HL-60 (cell line): ENCODE measurements around the gene EEF2.
A peak's percentile ranks its signal among the peaks of the same experiment; 100 is the strongest.

ENCODE experiments used
- DNase-seq, 2 experiments: peaks; one replicate each; pipeline ENCODE4 v3.0.0-alpha.2; 2010 to 2020; ENCODE audit warnings: low read depth in 1 of 2, low spot score in 1 of 2
- H3K27ac ChIP-seq: fragments of 250-450 bp; sonication (Bioruptor Pico); replicated peaks from 2 replicates; pipeline ENCODE4 v1.5.1; 2020; ENCODE audit warnings: mild to moderate bottlenecking, moderate library complexity
- H3K27me3 ChIP-seq: fragments of 250-450 bp; sonication (Bioruptor Pico); 2 replicates; pipeline ENCODE4 v1.5.1; 2021; ENCODE audit warnings: mild to moderate bottlenecking, moderate library complexity; ENCODE audit not compliant: insufficient read depth, poor library complexity, severe bottlenecking
- H3K4me3 ChIP-seq: replicated peaks from 2 replicates; pipeline ENCODE4 v1.5.1; 2011; ENCODE audit warnings: mild to moderate bottlenecking, control low read depth, low read length; ENCODE audit not compliant: insufficient read depth
- GABPA ChIP-seq: IDR thresholded peaks from 2 replicates; pipeline ENCODE4 v1.6.1; 2012; ENCODE audit warnings: low read depth
- POLR2AphosphoS5 ChIP-seq: IDR thresholded peaks from 2 replicates; pipeline ENCODE4 v1.6.1; 2012; ENCODE audit warnings: low read depth
- REST ChIP-seq: IDR thresholded peaks from 2 replicates; pipeline ENCODE4 v1.6.1; 2012; ENCODE audit warnings: low read depth; ENCODE audit not compliant: insufficient replicate concordance
- SPI1 ChIP-seq: IDR thresholded peaks from 2 replicates; pipeline ENCODE4 v1.6.1; 2012; ENCODE audit warnings: low read depth, mild to moderate bottlenecking, borderline replicate concordance
- TF ChIP-seq, protein P1 (sequence below): IDR thresholded peaks from one replicate; pipeline ENCODE4 v1.5.1; 2011; ENCODE audit warnings: low read length, control low read depth, inconsistent platforms; ENCODE audit not compliant: insufficient read depth

Gene EEF2

DNA sequence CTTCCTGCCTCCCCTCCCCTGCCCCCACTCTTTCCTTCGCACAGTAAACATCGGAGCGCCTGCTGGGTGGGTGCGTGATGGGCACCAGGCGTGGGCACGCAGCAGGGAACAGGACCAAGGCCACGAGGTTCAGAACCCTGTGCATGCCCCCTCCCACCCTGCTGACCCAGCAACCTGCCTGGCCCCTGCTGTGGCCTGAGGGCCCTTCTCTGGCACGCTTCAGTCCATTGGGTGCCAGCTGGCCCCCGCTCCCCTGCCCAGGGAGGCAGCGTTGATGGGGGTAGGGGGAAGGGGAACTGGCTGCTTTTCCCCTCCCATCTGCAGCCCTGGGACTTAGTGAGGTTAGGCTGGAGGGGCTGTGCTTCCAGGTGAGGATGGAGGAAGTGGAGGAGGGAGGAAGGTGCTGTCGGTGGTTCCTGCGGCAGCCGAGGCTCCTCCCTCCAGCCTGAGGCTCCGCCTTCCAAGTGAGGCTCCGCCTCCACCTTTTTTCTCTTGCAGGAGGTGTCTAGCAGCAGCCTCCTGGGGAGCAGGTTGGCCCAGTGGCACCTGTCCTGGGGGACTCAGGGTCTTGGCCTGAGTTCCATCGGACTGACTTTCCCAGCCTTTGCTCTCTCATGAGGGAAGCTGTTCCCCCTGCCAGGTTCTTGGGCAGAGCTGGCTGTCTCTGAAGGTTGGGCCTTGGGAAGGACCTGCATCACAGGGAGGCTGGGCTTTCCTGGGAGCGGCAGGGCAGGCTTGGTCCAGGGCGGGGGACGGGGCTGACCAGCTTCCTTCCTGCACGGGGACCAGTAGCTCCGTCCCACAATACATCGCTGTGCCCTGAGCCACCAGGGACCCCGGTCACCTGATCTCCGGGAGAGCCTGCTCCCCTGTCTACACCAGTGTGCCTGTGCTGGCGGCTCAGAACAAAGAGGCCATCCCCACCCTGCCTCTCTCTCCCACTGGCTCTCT lies 29.6 kb upstream of the EEF2 start:
- TF ChIP-seq POLR2AphosphoS5: no peak
- TF ChIP-seq GABPA: no peak
- TF ChIP-seq, protein P1, sequence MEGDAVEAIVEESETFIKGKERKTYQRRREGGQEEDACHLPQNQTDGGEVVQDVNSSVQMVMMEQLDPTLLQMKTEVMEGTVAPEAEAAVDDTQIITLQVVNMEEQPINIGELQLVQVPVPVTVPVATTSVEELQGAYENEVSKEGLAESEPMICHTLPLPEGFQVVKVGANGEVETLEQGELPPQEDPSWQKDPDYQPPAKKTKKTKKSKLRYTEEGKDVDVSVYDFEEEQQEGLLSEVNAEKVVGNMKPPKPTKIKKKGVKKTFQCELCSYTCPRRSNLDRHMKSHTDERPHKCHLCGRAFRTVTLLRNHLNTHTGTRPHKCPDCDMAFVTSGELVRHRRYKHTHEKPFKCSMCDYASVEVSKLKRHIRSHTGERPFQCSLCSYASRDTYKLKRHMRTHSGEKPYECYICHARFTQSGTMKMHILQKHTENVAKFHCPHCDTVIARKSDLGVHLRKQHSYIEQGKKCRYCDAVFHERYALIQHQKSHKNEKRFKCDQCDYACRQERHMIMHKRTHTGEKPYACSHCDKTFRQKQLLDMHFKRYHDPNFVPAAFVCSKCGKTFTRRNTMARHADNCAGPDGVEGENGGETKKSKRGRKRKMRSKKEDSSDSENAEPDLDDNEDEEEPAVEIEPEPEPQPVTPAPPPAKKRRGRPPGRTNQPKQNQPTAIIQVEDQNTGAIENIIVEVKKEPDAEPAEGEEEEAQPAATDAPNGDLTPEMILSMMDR: no peak
- TF ChIP-seq SPI1: no peak
- no peak for TF ChIP-seq REST
- no peak overlapping the region for H3K27ac ChIP-seq
- DNase-seq: peak in 1 of 2 experiments; percentile 22
- no peaks in the 10 kb centered on the region for H3K27me3 ChIP-seq
- no peak overlapping the region for H3K4me3 ChIP-seq

- DNase-seq: no peak
- no peak for TF ChIP-seq REST
- TF ChIP-seq POLR2AphosphoS5: no peak
- no peak for TF ChIP-seq GABPA
- TF ChIP-seq, protein P1: no peak
- no peak for TF ChIP-seq SPI1
- no peak overlapping the region for H3K4me3 ChIP-seq
These were observed 28.8 kb upstream of the EEF2 start for GRCh38 chr19:4013886-4014540.

GRCh38 chr19:4012975-4013634 lies 27.8 kb upstream of the EEF2 start:
- TF ChIP-seq, protein P1: no peak
- TF ChIP-seq REST (no peak), GABPA (no peak), SPI1 (no peak), POLR2AphosphoS5 (no peak)
- Histone ChIP-seq H3K27me3 (no peaks in the 10 kb centered on the region), H3K27ac (no peak overlapping the region), H3K4me3 (no peak overlapping the region)
- no peak for DNase-seq

More at GRCh38 chr19:4013886-4014540, 28.8 kb upstream of the EEF2 start:
- Histone ChIP-seq H3K27me3 (no peaks in the 10 kb centered on the region), H3K27ac (no peak overlapping the region)
